Neural crest cell (in vitro differentiated cells): Measurements from ENCODE around the gene WDR45B. TPM values are rescaled to one million over a fixed set of nuclear protein-coding genes. Genes with fewer than 3 reads are reported as not detected.

Experiments
- DNase-seq: peaks from one replicate; pipeline ENCODE4 v3.0.0; 2021; ENCODE audit warnings: low read depth, mixed read lengths, low spot score
- H3K27ac Mint-ChIP-seq: one replicate; pipeline ENCODE4 v1.8.0; 2021; ENCODE audit warnings: mild to moderate bottlenecking, mixed read lengths; ENCODE audit not compliant: unreplicated experiment
- H3K27me3 Mint-ChIP-seq: 2 replicates; pipeline ENCODE4 v1.8.0; 2021; ENCODE audit warnings: low read depth, mild to moderate bottlenecking, mixed read lengths
- H3K36me3 Mint-ChIP-seq: 2 replicates; pipeline ENCODE4 v1.8.0; 2021; ENCODE audit warnings: low read depth, mild to moderate bottlenecking, mixed read lengths
- H3K4me1 Mint-ChIP-seq: 2 replicates; pipeline ENCODE4 v1.8.0; 2021; ENCODE audit warnings: mixed read lengths
- H3K4me3 Mint-ChIP-seq: one replicate; pipeline ENCODE4 v1.8.0; 2021; ENCODE audit warnings: mild to moderate bottlenecking, mixed read lengths
- H3K9me3 Mint-ChIP-seq: 2 replicates; pipeline ENCODE4 v1.8.0; 2021; ENCODE audit warnings: mixed read lengths
- CTCF ChIP-seq: fragments of 200-600 bp; sonication (generic); conservative IDR thresholded peaks from 2 replicates; pipeline ENCODE4 v1.5.0; 2021; ENCODE audit warnings: antibody characterized with exemption, mild to moderate bottlenecking
- total RNA-seq: library from RNA; stranded (reverse); gene quantifications from 2 replicates; pipeline ENCODE4 v1.2.1, GENCODE V29; 2021

WDR45B gene
- total RNA-seq, 1 donor from 2014 or later, result 57.1 TPM

DNA sequence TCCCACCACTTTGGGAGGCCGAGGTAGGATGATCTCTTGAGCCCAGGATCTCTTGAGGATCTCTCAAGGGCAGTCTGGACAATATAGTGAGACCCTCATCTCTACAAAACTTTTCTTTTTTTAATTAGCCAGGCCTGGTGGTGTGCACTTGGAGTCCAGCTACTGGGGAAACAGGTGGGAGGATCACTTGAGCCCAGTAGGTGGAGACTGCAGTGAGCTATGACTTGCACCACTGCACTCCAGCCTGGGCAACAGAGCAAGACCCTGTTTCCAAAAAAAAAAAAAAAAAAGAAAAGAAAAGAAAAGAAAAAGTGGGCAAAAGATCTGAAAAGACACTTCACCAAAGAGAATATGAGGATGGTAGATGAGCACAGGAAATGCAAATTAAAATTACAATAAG, 35.3 kb upstream of the WDR45B start:
- TF ChIP-seq CTCF, result no peak
- peaks cover 8% of the 10 kb centered on the region for H3K9me3 Mint-ChIP-seq
- H3K27me3 Mint-ChIP-seq, result no peaks in the 10 kb centered on the region
- no peak for DNase-seq
- H3K4me1 Mint-ChIP-seq, result peaks cover 15% of the 10 kb centered on the region
- H3K36me3 Mint-ChIP-seq, result peaks cover 4% of the 10 kb centered on the region
- no peak overlapping the region for H3K27ac Mint-ChIP-seq
- H3K4me3 Mint-ChIP-seq, result no peak overlapping the region

DNA sequence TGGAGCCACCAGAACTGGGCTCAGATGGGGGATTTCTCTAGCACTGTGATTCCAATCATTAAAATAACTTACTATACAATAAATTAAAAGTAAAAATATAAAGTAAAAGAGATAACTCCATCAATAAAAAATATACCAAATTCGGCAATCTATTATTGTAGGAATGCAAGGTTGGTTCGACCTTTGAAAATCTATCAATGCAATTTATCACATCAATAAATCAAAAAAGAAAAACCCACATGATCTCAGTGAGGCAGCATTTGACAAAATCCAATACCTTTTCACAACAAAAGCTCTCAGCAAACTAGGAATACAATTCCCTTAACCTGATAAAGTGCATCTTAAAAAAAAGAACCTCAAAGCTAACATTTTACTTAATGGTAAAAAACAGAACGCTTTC, 33.3 kb upstream of the WDR45B start:
- TF ChIP-seq CTCF, result no peak
- H3K4me1 Mint-ChIP-seq, result peaks cover 7% of the 10 kb centered on the region
- no peaks in the 10 kb centered on the region for H3K27me3 Mint-ChIP-seq
- peaks cover 8% of the 10 kb centered on the region for H3K9me3 Mint-ChIP-seq
- H3K4me3 Mint-ChIP-seq, result no peak overlapping the region
- H3K36me3 Mint-ChIP-seq, result peaks cover 4% of the 10 kb centered on the region
- DNase-seq, result no peak
- no peak overlapping the region for H3K27ac Mint-ChIP-seq

DNA sequence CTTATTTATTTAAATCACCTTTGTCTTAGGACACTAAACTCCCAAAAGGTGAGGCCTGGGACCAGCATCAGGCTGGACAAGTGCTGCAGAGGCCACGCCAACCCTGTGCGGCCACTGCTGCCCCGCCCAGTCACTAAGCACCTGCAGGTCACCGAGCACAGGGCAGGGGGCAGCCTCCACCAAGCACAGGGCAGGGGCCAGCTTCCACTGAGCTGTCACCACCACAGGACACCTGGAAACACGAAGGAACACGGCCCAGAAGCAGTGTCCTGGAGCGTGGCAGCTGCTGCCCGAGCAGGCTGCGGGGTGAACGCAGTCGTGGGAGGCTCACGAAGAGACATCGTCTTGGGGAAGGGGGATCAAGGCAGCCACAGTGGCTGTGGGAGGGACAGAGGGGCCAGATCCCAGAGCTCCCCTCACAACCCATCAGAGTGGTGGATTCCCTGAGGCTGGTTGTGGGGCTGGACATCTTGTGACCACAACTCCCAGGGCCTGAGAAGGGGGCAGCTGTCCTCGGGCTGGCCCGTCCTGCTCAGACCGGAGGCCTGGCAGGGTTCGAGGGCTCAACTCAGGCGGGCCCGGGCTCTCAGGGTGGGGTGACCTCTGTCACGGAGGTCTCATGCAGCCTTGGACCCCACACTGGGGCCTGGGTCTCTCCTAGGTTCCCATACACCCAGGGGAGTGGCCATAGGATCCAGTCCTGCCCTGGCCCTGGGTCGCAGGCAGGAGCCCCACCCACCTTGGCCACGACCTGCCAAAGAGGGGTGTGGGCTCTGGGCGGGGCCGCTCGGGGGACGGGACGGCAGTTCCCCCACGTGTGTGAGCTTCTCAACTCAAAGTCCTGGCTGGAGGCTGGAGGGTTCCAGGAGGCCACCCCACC, 31.6 kb upstream of the WDR45B start:
- Mint-ChIP-seq H3K4me3 (no peak overlapping the region), H3K4me1 (peaks cover 7% of the 10 kb centered on the region), H3K27me3 (no peaks in the 10 kb centered on the region), H3K36me3 (peaks cover 4% of the 10 kb centered on the region), H3K27ac (no peak overlapping the region), H3K9me3 (peaks cover 8% of the 10 kb centered on the region)
- TF ChIP-seq CTCF, result no peak
- no peak for DNase-seq

- no peak for TF ChIP-seq CTCF
- Mint-ChIP-seq H3K27me3 (no peaks in the 10 kb centered on the region), H3K9me3 (peaks cover 8% of the 10 kb centered on the region), H3K4me1 (peaks cover 10% of the 10 kb centered on the region), H3K36me3 (peaks cover 4% of the 10 kb centered on the region), H3K4me3 (no peak overlapping the region), H3K27ac (no peak overlapping the region)
- no peak for DNase-seq
Measured at GRCh38 chr17:82678265-82678891, 30.1 kb upstream of the WDR45B start.

DNA sequence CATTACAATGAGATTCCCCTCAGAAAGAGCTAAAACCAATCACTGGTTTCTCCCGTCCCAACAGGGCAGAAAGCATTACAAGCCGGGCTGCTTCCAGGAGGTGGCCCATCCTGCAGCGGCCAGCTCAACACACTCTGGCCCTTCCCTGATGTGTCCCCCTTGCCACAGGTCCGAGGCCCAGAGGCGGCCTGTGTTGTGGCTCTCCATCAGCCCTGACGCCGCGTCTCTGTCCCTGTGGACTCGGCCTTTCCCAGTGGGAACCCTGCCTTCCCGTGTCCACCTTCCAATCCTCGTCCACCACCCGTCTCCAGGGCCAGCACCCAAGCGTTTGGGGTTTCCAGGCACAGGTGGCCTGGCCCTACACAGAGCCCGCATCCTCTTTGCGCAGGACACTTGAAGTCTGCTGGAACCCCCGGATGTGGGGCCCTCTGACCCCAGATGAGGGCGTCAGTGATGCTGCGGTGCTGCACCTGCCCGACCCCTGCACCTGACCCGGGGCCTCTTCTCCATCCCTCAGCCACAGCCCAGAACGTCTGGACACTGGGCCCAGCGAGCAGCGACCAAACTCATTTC, 29.2 kb upstream of the WDR45B start:
- Mint-ChIP-seq H3K27ac (no peak overlapping the region), H3K36me3 (peaks cover 4% of the 10 kb centered on the region), H3K9me3 (peaks cover 8% of the 10 kb centered on the region), H3K27me3 (no peaks in the 10 kb centered on the region), H3K4me3 (no peak overlapping the region), H3K4me1 (peaks cover 10% of the 10 kb centered on the region)
- no peak for DNase-seq
- no peak for TF ChIP-seq CTCF
